Thyroid gland (tissue), 4 donors: ENCODE measurements around the gene EXOC6. TPM values are rescaled to one million over a fixed set of nuclear protein-coding genes. Genes with fewer than 3 reads are reported as not detected.

ENCODE experiments used
- DNase-seq, 2 donors: peaks; one replicate each; pipeline ENCODE4 v3.0.0-alpha.2; 2019
- H3K27ac ChIP-seq, 3 donors: fragments of 200-600 bp; sonication (generic); 1 replicate in 2 of 3; 2 replicates in 1 of 3; pipeline ENCODE4 v1.5.1; 2016 to 2019; ENCODE audit warnings: mild to moderate bottlenecking in 1 of 3, moderate library complexity in 1 of 3
- H3K27me3 ChIP-seq: fragments of 200-600 bp; sonication (generic); one replicate; pipeline ENCODE4 v1.5.1; 2019
- H3K36me3 ChIP-seq, 2 donors: fragments of 200-600 bp; sonication (generic); one replicate each; pipeline ENCODE4 v1.5.1; 2016 to 2019
- H3K4me1 ChIP-seq, 2 donors: fragments of 200-600 bp; sonication (generic); one replicate each; pipeline ENCODE4 v1.5.1; 2017 to 2019
- H3K4me3 ChIP-seq, 3 donors: fragments of 200-600 bp; sonication (generic); replicated peaks in 1 of 3; 1 replicate in 2 of 3; 2 replicates in 1 of 3; pipeline ENCODE4 v1.5.1; 2016; ENCODE audit warnings: mild to moderate bottlenecking in 1 of 3
- H3K9me3 ChIP-seq: fragments of 200-600 bp; sonication (generic); one replicate; pipeline ENCODE4 v1.5.1; 2017
- POLR2A ChIP-seq, 2 donors: fragments of 450-650 bp; IDR thresholded peaks; one replicate each; pipeline ENCODE4 v1.6.1; 2017; ENCODE audit warnings: antibody characterized with exemption in 2 of 2, mild to moderate bottlenecking in 2 of 2, moderate library complexity in 1 of 2
- WGBS, 2 donors: methylation state at CpG; one replicate each; pipeline ENCODE4 v1.1.5; 2017; 5-methylcytosine and 5-hydroxymethylcytosine counted together
- intact Hi-C: fragments of 100-400 bp; cut with DNase I; formaldehyde crosslinking; loops from one replicate; pipeline ENCODE4 v1.15.1; 2023
- total RNA-seq, 4 donors: library from RNA; depleted of rRNA; stranded (reverse); fragments of >200 nt; gene quantifications; one replicate each; pipeline ENCODE4 v1.2.3, GENCODE V29; 2016
- TF ChIP-seq, protein P1 (sequence below), 6 experiments: fragments of 200-600 bp in 3 of 6; fragments of 450-650 bp in 3 of 6; sonication (generic) in 3 of 6; IDR thresholded peaks; one replicate each; pipeline ENCODE4 v1.5.1; 2016 to 2019; ENCODE audit warnings: antibody characterized with exemption in 6 of 6, mild to moderate bottlenecking in 2 of 6, inconsistent platforms in 1 of 6, moderate library complexity in 1 of 6

The EXOC6 gene
- total RNA-seq, 4 donors from 2014 or later: 51.6 to 74.0 (median 61.1) TPM

GRCh38 chr10:93062514-93063143 is 214.3 kb downstream of the EXOC6 start:
- H3K36me3 ChIP-seq: peaks cover 0 to 7% of the 10 kb centered on the region in 2 donors
- H3K27ac ChIP-seq: no peak overlapping the region
- TF ChIP-seq POLR2A (IDR thresholded peaks at IDR 0.05): no peak
- TF ChIP-seq, protein P1, sequence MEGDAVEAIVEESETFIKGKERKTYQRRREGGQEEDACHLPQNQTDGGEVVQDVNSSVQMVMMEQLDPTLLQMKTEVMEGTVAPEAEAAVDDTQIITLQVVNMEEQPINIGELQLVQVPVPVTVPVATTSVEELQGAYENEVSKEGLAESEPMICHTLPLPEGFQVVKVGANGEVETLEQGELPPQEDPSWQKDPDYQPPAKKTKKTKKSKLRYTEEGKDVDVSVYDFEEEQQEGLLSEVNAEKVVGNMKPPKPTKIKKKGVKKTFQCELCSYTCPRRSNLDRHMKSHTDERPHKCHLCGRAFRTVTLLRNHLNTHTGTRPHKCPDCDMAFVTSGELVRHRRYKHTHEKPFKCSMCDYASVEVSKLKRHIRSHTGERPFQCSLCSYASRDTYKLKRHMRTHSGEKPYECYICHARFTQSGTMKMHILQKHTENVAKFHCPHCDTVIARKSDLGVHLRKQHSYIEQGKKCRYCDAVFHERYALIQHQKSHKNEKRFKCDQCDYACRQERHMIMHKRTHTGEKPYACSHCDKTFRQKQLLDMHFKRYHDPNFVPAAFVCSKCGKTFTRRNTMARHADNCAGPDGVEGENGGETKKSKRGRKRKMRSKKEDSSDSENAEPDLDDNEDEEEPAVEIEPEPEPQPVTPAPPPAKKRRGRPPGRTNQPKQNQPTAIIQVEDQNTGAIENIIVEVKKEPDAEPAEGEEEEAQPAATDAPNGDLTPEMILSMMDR (IDR thresholded peaks at IDR 0.05): peak in 4 of 6 experiments; percentile 13 to 57 (median 40)
- intact Hi-C loops: no loop called here
- peak; percentile 35 to 44 for DNase-seq
- peak overlapping the region in 1 of 3 donors; percentile 21 for H3K4me3 ChIP-seq
- WGBS, 2 donors: 1 to 8% methylated on average over 7 to 35 of the region's 68 CpGs
- H3K4me1 ChIP-seq: peaks cover 7 to 20% of the 10 kb centered on the region in 2 donors
- H3K9me3 ChIP-seq: no peaks in the 10 kb centered on the region
- H3K27me3 ChIP-seq: peaks cover 3% of the 10 kb centered on the region

DNA sequence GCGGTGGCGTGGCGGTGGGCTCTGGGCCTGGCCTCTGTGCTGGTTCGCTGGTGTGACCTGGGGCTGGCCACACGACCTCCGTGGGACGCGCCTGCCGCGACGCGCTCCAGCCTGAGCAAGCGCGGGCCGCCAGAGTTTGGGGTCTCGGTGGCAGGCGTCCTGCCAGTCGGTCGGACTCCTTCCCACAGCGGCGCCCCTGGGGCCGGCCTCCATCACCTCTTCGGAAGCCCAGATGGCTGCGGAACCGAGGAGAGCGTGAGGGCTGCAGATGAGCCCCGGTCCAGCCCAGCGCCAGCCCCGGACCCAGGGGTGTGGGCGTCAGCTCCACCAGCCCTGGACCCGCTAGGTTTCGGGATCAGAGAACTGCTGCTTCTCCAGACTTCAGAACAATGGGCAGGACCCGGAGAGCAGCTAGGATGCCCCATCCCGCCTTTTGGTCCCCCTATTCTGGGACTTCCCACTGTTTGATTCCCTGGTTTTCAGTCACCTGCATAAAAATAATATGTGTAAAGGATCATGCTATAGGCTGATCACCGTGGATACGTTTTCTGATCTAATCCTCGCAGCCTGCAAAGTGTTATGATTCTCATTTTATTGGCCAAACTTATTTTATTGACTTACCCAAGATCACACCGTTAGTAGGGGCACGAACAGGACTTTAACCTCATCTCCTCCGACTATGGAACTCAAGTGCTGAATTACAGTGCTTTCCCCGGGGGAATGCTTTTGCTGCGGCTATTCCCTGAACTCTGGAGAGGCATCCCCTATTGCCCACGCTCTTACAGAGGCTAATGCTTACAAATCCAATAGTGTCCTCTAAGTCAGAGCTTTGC is 215.0 kb downstream of the EXOC6 start:
- Histone ChIP-seq H3K4me3 (peak overlapping the region in 1 of 3 donors; percentile 21), H3K4me1 (peaks cover 7 to 20% of the 10 kb centered on the region in 2 donors), H3K27me3 (peaks cover 3% of the 10 kb centered on the region), H3K9me3 (no peaks in the 10 kb centered on the region), H3K36me3 (peaks cover 0 to 7% of the 10 kb centered on the region in 2 donors), H3K27ac (no peak overlapping the region)
- TF ChIP-seq POLR2A (IDR thresholded peaks at IDR 0.05): no peak
- TF ChIP-seq, protein P1 (IDR thresholded peaks at IDR 0.05): no peak
- WGBS, 2 donors: 52 to 67% methylated on average over 12 to 13 of the region's 43 CpGs
- intact Hi-C loops: no loop called here
- no peak for DNase-seq

- H3K27me3 ChIP-seq: peaks cover 3% of the 10 kb centered on the region
- no peak for DNase-seq
- no peak overlapping the region for H3K4me3 ChIP-seq
- no peaks in the 10 kb centered on the region for H3K9me3 ChIP-seq
- no peak for TF ChIP-seq POLR2A (IDR thresholded peaks at IDR 0.05)
- TF ChIP-seq, protein P1 (IDR thresholded peaks at IDR 0.05): no peak
- intact Hi-C loops: no loop called here
- H3K4me1 ChIP-seq: peaks cover 7 to 20% of the 10 kb centered on the region in 2 donors
- H3K36me3 ChIP-seq: peaks cover 0 to 4% of the 10 kb centered on the region in 2 donors
- H3K27ac ChIP-seq: no peak overlapping the region
- 81% methylated on average over 7 to 9 of the region's 9 CpGs for WGBS, 2 donors
These were observed 215.8 kb downstream of the EXOC6 start for GRCh38 chr10:93063977-93064660.

GRCh38 chr10:93064874-93065660 is 216.7 kb downstream of the EXOC6 start:
- Histone ChIP-seq H3K27ac (no peak overlapping the region), H3K27me3 (peaks cover 3% of the 10 kb centered on the region), H3K9me3 (no peaks in the 10 kb centered on the region), H3K4me3 (no peak overlapping the region), H3K4me1 (peaks cover 7 to 20% of the 10 kb centered on the region in 2 donors), H3K36me3 (no peaks in the 10 kb centered on the region)
- TF ChIP-seq, protein P1 (IDR thresholded peaks at IDR 0.05): no peak
- TF ChIP-seq POLR2A (IDR thresholded peaks at IDR 0.05): no peak
- no peak for DNase-seq
- 78 to 88% methylated on average over 11 to 12 of the region's 12 CpGs for WGBS, 2 donors
- intact Hi-C loops: no loop called here
